Fibroblast of lung (primary cell): ENCODE results near the gene SLC25A36.

Experiments used
- CTCF ChIP-seq, 2 donors: IDR thresholded peaks in 1 of 2; conservative IDR thresholded peaks in 1 of 2; 1 replicate in 1 of 2; 2 replicates in 1 of 2; pipeline ENCODE4 v1.5.1; 2011 to 2012; ENCODE audit warnings: low read length in 2 of 2, control low read depth in 1 of 2, inconsistent platforms in 1 of 2, low read depth in 1 of 2, mild to moderate bottlenecking in 1 of 2
- EZH2 ChIP-seq: IDR thresholded peaks from 2 replicates; pipeline ENCODE4 v1.5.1; 2012; ENCODE audit warnings: low read length, control low read depth, mild to moderate bottlenecking; ENCODE audit errors: missing control alignments

- TF ChIP-seq CTCF (conservative IDR thresholded peaks at IDR 0.05 in 1 of 2, IDR thresholded peaks at IDR 0.05 in 1 of 2; ENCODE audit: low read depth in 1 of 2, low read length in 2 of 2) (no peak), EZH2 (no peak)
Observed at GRCh38 chr3:140974900-140975299, 33.3 kb downstream of the SLC25A36 start.
